Measurements from ENCODE around the gene SPAG17.

The SPAG17 gene

DNA sequence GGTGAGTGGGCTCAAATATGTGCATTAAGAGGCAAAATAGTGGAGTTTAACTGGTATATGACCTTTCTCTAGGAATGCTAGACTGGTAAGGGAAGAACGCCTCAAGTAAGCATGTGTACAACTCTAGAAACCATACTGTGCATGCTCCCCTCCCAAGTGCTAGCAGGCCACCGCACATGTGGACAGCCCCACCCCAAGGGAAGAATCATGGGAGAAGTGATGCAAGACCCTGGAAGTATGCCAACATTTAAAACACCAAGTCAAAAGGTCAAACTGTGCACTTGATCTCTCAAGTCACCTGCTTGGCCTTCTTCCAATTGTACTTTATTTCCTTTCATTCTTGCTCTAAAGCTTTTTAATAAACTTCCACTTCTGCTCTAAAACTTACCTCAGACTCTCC lies 135.0 kb downstream of the SPAG17 start:
- DNase-seq = no peak

DNA sequence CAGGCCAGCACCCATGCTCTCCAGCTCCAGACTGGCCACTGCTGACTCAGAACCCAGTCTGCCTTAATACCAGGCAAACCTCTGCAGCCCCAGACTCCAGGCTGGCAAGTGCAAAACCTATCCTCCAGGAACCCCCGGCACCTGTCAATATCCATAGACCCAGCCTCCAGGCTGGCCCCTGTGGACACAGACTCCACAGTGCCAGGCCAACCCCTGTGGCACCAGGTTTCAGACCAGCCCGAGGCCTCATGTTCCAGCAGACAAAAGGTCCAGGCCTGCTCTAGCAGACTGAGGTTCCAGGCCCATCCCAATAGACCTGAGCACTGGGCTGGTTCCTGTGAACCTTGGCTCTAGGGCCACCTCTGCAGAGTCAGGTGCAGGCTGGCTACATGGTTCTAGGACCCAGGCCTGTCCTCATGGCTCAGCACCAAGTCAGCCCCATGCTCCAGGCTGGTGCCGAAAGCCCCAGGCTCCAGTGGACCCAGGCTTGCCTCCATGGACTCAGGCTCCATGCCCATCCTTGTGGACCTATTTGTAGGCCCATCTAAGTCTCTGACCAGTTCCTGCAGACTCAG lies 137.3 kb downstream of the SPAG17 start:
- DNase-seq = no peak

DNA sequence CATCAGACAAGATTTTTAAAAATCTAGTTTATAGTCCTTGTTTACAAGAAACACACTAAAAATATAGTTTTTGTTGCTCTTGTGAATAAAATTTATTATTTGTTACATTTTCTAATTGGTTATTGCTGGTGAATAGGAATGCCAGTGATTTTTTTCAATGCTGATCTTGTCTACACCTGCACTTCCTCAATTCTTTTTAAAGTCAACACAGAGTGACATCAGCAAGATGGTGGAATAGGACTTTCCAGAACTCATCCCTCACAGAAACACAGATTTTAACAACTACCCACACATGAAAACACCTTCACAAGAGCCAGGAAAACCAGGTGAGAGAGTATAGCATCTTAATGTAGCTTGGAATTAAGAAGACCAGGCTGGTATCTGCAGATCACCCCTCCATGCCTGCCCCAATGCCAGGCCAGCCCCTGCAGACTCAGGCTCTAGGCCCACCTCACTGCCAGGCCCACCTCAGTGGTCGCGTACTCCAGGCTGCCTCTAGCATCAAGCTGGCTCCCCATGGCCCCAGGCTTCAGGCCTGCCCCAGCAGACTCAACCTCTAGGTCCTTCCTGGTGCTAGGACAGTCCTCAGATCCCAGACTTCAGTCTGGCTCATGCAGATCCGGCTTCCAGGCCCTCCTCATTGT lies 137.9 kb downstream of the SPAG17 start:
- no peak for DNase-seq

DNA sequence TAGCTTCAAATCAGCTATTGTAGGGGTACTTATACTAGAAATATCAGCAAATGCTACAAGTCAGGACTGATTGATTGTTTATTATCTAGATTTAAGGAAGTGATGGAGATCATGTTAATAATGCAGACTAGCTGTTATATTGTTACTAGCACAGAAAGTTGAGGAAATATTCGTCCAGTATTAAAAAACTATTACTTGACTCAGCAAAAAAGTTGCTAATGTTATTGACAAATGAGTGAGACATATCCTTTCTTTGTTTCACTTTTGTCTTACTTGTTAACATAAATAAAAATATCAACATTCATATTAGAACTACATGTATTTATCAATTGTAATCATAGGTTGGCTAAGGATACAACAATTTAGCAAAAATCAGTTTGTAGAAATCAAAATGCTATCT lies 141.4 kb downstream of the SPAG17 start:
- no peak for DNase-seq

DNA sequence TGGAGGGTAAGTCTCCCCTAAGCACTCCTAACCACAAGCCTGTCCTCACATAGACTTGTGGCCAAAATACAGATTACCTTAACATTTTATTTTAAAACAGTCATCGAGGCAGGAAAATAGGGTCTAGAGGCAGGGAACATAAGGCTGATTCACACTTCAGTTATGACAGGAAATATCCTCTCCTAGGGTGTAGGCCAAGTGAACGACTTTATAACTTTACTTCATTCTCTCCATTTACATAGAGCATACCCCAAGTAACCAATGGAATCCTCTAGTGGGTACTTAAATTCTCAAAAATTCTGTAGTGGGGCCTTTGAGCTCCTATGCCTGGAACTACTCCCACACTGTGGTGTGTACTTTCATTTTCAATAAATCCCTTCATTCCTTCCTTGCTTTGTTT lies 142.5 kb downstream of the SPAG17 start:
- DNase-seq = no peak

DNA sequence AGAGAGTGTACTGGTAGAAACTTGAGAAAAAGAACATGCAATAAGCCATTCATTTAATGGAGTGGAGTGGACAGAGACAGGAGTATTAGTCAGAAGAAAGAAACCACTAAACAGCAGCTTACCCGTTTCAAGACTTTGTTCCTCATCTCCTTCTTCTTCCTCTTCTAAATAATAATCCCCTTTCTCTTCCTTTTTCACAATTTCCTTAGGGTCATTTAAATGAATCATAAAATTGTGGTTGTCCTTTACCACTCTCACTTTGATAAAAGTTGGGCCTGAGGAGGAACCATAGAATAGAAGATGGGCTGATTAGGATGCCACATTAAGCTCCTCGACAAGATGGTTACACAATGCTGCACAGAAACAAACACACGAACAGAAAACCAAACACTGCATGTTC lies 145.9 kb downstream of the SPAG17 start:
- no peak for DNase-seq

DNA sequence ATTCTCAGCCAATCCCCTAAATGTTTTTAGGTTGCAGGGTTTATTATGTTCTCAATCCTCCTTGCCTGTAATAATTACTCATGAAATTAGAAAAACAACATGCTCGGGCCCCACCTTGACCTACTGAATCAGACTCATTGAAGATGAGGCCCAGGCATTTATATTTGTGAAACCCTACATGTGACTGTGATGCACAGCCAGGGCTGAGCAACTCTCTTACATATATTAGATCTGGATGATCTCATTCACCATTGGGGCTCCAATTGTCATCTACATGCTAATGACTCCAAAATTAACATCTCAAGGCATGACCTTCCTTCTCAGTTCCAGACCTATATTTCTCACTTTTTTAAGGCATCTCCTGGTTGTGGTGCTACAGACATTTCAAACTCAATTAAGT lies 152.1 kb downstream of the SPAG17 start:
- DNase-seq = no peak

DNA sequence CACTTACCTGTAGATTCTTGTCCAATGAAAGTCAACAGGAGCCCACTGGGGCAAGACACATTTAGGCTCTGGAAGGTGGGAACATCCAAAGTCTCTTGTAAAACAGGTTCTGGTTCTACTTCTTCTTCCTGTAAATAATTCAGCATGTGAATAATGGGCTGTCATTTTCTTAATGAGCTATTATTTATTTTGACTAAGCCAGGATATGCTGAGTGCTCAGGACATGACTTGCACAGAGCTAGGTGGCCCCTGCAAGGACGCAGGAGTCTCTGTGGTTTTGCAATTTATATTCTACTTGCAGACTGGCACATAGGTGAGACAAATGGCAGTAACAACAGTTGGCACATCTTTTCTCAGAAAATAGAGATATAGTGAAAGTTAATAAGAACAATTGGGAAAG lies 156.8 kb downstream of the SPAG17 start:
- no peak for DNase-seq

DNA sequence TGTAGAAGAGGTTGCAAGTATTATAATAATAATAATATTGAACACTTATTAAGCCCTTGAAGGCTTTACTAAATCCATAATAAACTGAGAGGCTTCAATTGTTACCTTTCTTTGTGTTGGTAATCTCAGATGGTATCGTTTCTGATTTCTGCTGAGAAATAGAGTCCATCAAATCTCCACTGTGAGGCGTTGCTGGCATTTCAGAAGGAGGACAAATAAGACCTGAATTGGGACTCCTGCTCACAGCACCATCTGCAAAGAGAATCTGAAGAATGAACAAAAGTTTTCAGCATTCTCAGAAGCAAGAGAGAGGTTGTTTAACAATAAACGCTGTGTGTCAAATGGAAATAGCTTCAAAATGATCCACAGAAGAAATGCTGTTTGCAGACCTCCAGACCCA lies 161.8 kb downstream of the SPAG17 start:
- no peak for DNase-seq

DNA sequence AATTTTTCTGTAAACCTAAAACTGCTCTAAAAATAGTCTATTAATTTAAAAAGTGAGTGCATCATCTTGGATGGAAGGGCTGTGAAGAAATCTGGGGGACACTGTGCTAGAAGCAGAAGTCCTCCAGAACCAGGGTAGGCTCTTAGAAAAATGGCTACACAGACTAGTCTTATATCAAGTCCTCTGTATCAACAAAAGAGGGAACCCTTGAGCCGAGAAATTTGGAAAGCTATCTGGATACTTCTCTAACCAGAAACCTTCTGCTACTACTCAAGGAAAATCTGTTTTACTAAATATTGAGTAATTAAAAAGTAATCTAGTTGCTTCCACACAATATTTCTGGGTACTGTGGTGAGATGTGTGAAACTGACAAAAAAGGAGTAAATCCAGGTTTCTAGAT lies 163.4 kb downstream of the SPAG17 start:
- DNase-seq = no peak

DNA sequence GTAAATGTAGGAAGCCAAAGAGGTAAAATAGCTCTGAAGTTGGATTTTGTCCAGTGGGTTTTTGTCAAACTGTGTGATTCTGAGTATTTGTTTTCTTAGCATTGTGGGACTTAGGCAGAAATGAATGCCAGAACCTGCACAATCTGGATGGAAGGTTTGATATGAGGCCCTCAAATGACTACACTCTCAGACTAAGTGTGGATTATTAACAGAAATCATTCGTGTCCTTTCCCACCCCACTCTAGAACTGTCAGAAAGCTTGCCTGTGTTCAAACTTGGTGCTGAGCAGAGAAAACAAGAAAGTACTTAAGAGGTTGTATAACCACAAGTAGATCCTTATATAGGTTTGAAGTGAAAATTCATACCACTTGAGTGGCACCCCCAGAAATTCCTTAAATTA lies 167.0 kb downstream of the SPAG17 start:
- no peak for DNase-seq

DNA sequence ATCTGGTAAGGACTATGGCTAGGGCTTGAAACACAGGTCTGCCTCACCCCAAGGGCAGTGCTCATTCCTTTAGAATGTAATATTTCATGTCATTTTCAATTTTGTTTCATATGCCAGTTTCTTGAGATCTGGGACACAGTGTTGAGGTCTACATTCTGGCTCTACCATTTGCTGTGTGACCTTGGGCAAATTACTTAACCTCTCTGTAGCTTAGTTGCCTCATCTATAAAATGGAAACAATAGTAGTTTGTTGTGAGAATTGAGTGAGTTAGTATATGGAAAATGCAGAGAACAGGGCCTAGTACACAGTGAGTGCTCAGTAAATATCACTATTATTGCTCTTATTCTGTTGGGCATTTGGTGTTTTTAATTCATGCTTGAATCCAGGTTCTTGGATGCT lies 171.1 kb downstream of the SPAG17 start:
- no peak for DNase-seq

DNA sequence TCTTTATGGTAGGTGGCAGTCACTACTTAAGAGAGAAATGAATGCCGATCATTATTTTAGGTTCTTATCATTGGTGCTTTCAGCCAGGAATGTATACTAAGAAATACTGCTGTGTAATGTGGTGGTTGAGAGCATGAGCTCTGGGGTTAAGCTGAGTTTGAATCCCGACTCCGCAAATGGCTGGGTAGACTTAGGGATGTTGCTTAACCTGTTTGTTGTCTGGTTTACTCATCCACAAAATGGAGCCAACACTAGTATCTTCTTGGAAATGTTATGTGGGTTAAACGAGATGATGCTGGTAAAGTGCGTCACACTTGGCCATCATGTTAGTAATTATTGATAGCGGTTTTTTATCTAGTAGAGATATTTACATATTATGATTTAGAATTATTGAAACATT lies 171.7 kb downstream of the SPAG17 start:
- DNase-seq = no peak

DNA sequence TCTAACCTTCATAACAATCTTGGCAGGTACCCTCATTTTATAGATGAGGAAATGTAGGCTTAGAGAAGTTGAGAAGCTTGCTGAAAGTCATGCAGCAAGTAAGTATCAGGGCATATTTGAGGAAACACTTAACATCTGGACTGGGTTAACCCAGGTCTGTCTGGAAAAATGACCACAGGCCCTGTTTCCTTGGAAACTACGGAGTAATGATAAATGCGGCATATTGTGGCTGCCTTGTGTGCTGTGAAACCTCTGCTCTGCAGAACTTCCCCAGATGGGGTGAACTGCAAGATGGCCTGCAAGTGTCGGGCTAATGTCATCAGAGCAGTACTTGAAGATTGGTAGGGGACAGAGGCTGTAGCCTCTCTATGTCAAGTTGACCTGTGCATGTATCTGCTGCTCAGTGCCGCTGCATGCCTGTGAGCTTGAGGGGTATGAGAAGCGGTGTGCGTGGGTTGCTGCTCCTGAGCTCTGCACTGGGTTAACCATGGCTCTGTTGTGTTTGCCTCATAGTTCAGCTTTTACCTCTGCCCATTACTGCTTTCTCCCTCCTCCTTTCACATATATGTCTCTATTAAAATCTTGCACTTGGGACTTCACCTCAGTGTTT lies 172.4 kb downstream of the SPAG17 start:
- no peak for DNase-seq

DNA sequence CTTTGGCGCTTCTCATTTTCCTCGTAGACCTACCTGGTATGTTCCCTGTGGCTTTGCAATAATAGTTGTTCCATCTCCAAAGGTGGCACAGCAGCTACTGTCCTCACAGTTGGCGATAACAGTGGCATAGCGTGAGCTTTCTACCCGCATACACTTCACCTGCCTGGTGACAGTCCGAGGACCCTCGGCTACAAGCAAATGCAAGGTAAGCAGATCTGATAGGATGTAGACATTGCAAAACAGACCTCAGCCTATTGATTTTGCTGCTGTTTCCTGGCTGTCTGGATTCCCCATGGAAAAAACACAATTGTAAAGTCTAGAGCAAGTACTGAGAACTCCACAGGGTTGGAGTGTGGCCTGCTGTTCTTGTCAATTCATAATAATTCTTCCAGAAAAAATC lies 177.0 kb downstream of the SPAG17 start:
- DNase-seq = no peak

DNA sequence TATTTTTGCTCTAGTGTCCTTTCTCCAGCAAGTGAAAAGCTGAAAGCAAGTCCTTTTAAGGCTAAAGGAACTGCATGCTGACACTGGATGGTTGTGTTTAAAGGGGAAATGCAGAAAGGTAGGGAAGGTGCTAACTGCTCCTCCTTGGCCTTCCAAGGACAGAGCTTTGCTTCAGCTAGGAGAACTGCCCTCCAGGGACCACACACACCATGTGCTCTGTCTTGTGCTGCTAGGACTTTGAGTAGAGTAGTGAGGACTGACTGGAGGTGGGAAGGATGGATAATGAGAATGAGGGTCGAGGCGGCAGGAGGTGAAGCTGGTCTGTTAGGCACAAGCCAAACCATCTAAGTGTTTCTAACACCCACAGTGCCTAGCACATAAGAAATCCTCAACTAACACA lies 177.6 kb downstream of the SPAG17 start:
- DNase-seq = no peak

DNA sequence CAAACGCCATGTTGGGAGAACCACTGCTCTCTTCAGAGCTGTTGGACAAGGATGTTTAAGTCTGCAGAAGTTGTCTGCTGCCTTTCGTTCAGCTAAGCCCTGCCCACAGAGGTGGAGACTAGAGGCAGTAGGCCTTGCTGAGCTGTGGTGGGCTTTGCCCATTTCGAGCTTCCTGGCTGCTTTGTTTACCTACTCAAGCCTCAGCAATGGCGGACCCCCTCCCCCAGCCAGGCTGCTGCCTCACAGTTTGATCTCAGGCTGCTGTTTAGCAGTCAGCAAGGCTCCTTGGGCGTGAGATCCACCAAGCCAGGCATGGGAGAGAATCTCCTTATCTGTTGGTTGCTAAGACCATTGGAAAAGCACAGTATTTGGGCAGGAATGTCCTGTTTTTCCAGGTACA lies 180.7 kb downstream of the SPAG17 start:
- DNase-seq = no peak

DNA sequence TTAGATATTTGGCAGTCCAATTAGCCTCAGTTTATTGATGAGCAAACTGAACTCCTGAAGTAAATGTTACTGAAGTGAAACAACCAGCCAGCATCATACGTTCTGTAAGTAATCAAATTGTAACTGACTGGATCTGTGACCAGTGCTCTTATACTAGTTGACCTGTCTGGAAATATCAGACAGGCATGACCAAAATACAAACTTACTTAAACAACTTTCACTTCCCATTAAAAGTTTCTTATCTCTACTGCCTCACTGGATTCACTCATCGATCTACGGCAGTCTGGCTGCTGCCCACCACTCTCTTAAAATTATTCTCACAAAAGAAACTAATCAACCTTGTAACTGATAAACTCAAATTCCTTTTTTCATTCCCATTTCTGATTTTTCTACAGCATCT lies 199.1 kb downstream of the SPAG17 start:
- DNase-seq = no peak

DNA sequence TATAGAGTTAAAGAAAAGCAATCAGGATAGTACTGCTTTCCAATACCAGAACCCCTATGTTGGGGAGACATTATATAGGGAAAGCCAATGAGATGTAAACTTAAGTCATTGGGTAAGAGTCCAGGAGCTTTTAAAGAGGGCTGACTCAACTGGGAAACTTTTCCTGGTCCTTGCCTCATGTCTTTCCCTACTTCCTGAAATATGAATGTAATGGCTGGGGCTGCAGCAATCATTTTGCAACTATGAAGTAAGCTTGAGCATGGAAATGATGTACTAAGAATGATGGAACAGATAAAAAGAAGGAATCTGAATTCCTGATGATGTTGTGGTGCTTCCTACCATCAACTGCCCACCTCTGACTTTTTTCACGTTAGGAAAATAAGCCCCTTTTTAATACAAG lies 199.8 kb downstream of the SPAG17 start:
- no peak for DNase-seq

DNA sequence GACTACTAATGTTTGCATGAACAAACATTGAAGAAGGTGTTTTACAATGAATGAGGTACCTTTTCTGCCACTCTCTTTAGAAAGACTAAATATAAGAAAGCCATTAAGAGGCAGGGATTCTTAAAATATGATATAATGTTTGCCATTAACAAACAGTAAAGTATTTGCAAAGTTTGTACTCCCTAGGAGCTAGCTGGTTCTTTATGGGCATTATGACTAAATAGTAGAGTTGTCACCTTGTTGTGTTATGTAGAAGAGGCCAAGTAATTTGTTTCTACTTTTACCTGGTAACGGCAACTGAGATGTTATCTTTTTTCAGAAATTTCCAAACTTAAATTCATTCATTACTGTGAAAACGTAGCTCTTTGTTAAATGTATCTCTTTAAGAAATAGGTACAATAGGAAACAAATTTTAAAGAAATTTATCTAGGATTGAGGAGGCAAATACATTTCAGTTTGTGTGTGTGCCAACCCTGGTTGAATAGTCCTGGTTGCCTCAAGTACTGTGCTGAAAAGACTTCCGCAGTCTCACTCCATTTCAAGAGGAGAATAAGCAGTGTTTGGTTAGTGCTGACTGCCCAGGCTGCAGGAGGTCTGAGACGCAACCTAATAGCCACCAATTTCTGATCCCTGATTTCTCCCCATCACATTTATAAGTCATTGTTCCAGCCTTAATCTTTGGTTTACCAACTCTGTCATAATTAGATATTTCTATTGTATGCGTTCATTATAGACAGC lies 203.4 kb downstream of the SPAG17 start:
- no peak for DNase-seq

DNA sequence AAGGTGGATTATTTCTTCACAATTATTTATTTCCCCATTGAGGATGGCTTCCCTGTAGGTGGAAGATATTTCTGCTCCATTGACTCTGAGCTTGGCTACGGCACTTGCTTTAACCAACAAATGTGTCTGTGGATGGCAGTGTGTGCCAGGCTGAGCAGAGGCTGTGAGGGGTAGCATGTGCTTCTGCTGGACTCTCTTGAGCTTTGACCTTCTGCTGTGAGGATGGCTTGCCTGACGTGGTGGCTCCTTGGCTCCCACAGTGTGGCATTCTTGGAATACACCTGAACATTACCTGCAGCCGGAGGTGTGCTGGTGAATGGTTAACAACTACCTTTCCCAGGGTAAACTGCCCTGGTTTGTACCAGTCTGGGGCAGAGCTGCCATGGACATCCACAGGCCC lies 208.6 kb downstream of the SPAG17 start:
- no peak for DNase-seq

DNA sequence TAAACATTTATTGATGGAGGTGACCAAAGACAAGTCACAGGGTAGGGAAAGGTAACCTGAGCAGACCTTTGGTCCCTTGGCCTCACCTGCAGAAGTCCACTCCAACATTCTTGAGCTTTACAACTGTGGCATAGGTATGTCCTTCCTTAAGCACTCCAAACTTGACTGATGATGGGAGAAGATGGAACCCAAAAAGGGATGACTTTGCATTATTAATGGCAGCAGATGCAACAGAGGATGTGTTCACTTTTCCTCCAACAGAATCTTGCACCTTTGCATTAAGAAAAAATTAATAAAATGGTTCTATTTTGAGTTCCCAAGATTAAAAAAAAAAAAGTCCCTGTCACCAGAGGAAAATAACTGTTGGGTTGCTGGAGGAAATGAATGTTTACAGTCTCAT lies 213.3 kb downstream of the SPAG17 start:
- no peak for DNase-seq

DNA sequence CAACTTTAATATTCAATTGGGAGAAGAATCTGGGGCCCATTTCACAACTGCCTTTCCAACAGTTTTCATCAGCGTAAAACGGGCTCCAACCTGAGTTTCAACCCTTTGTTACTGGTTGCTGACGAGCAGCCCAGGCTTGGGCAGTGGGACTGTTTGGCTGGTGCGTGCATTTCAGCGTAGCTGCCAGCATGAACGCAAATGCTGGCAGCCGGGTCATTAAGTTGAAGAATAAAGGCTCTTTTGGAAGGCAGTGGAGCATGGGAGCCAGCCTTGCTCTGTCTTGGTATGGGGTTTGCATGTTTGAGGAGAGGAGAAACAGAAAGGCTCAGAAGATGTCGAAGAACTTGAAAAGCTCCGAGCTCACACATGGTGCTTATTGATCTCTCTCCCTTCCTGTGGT lies 214.8 kb downstream of the SPAG17 start:
- no peak for DNase-seq

DNA sequence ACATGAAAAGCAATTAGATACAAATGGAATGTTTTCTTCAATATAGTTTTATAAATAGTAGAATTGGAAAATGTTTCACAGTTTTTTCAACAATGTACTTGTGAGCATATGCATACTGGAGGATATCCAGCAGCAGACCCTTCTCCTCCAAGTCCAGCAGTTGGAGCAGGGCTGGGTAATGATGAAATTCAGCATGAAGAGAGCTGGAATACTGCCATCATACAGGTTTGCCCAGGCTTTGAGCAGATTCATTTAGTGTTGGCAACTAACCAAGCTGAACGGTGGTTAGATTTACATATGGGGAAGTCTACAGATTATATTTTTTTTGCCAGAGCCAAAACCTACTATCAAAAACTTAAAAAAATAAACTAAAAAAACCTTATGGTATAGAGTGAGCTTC lies 217.1 kb downstream of the SPAG17 start:
- DNase-seq = no peak
